Effector memory CD4-positive, alpha-beta T cell (primary cell): ENCODE data around the gene CTSL.

Experiments used
- DNase-seq, 3 donors: peaks; one replicate each; pipeline ENCODE4 v3.0.0-alpha.2; 2020
- H3K27ac ChIP-seq: 2 replicates; pipeline ENCODE4 v1.7.0; 2013; ENCODE audit warnings: mild to moderate bottlenecking, low read length, moderate library complexity; ENCODE audit not compliant: insufficient read depth, poor library complexity, severe bottlenecking
- H3K27me3 ChIP-seq: replicated peaks from 2 replicates; pipeline ENCODE4 v1.7.0; 2013; ENCODE audit warnings: mild to moderate bottlenecking, low read length; ENCODE audit not compliant: insufficient read depth, control insufficient read depth, poor library complexity, severe bottlenecking
- H3K36me3 ChIP-seq: 2 replicates; pipeline ENCODE4 v1.7.0; 2013; ENCODE audit warnings: mild to moderate bottlenecking, low read length, moderate library complexity; ENCODE audit not compliant: control insufficient read depth, insufficient read depth
- H3K4me1 ChIP-seq: 2 replicates; pipeline ENCODE4 v1.7.0; 2013; ENCODE audit warnings: low read length, mild to moderate bottlenecking; ENCODE audit not compliant: control insufficient read depth, insufficient read depth, poor library complexity, severe bottlenecking
- H3K4me3 ChIP-seq: 2 replicates; pipeline ENCODE4 v1.7.0; 2013; ENCODE audit warnings: low read length, low read depth, mild to moderate bottlenecking; ENCODE audit not compliant: insufficient read depth, poor library complexity, severe bottlenecking
- H3K9me3 ChIP-seq: 2 replicates; pipeline ENCODE4 v1.7.0; 2013; ENCODE audit warnings: mild to moderate bottlenecking, low read length, moderate library complexity; ENCODE audit not compliant: control insufficient read depth

The CTSL gene

DNA sequence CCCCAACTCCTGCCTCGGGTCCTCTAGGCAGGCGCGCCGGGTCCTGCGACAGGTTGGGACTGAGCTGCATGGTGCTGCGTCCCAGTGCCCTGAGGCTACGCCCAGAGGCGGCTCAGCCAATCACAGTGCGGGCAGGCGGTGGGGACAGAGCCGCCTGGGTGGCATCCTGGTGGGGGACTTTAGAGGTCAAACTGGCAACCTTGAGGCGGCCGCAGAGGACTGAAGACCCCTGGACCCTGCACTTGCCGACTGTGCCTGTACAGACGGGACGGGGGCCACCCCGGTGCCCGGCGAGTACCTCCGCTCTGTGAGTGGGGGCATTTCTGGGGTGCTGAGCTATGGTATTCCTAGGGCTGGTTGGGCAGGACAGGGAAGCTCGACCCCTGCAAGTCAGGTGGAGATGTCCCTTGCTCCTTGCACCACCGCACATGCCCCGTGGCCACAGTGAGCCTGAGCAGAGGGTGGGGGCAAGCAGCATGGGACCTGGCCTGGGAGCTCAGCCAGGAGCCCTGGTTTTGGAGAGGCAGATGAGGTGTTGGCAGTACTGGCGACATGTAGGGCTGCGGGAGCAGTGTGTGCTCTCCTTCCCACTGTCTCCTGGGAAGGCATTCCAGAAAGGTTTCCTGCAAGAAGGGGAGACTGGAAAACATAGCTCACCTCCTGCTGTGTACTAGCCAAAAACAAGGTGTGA, 45.5 kb downstream of the CTSL start:
- no peaks in the 10 kb centered on the region for H3K27me3 ChIP-seq
- H3K4me1 ChIP-seq: no peaks in the 10 kb centered on the region
- DNase-seq: no peak
- no peaks in the 10 kb centered on the region for H3K9me3 ChIP-seq
- no peak overlapping the region for H3K27ac ChIP-seq
- H3K36me3 ChIP-seq: no peaks in the 10 kb centered on the region
- H3K4me3 ChIP-seq: no peak overlapping the region

DNA sequence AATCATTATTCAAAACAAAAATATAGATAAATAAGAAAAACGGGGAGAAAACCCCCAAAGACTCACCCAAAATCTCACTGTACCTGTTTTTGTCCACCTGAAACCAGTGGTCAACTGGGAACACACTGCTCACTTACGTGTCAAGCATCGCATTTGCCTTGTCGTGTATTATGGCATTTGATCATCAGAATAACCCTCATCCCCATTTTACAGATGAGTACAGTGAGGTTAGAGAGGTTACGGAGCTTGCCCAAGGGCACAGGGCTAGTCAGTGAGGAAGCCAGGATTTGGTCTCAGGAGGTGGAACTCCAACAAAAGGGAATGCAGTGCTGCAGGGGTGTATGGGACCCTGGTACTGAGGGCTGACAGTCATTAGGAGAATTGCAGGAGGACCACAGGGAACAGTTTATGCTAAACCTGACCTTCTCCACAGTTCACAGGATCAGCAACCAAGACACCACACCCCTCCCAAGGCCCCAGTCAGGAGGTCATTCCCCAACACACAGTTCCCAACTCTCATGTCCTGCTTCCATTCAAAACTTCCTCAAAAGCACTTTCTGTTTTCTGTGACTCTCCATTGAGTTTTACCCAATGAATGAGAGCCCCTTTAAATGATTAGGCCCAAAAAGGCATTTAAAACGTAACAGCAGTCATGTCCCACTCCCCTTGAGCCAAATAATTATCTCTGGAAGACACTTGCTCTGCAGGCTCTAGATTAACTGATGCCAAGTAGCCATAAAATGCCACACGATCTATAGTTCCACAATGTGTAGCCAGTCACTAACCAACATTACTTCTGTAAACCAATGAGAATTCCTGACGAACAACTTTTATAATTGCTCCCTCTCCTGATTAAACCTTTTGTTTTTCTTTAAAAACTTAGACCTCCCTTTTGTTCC, 50.8 kb downstream of the CTSL start:
- no peak overlapping the region for H3K4me3 ChIP-seq
- no peaks in the 10 kb centered on the region for H3K36me3 ChIP-seq
- no peak for DNase-seq
- H3K4me1 ChIP-seq: no peaks in the 10 kb centered on the region
- H3K9me3 ChIP-seq: no peaks in the 10 kb centered on the region
- H3K27me3 ChIP-seq: no peaks in the 10 kb centered on the region
- H3K27ac ChIP-seq: no peak overlapping the region

GRCh38 chr9:87778996-87779395, 53.1 kb downstream of the CTSL start:
- no peak overlapping the region for H3K4me3 ChIP-seq
- no peaks in the 10 kb centered on the region for H3K9me3 ChIP-seq
- no peak overlapping the region for H3K27ac ChIP-seq
- H3K4me1 ChIP-seq: no peaks in the 10 kb centered on the region
- H3K27me3 ChIP-seq: no peaks in the 10 kb centered on the region
- no peaks in the 10 kb centered on the region for H3K36me3 ChIP-seq
- DNase-seq: no peak
